SU-DHL-6 (cell line): ENCODE results near the gene MPI.

Experiments
- H2AFZ ChIP-seq: fragments of 200-600 bp; sonication (generic); 2 replicates; pipeline ENCODE4 v1.6.1; 2014; ENCODE audit warnings: low read depth, mild to moderate bottlenecking, moderate library complexity, mixed read lengths, antibody characterized with exemption, low read length; ENCODE audit not compliant: severe bottlenecking
- H3F3A ChIP-seq: fragments of 200-600 bp; shearing (Covaris generic); 2 replicates; pipeline ENCODE4 v1.6.0; 2016; ENCODE audit warnings: antibody characterized with exemption, mild to moderate bottlenecking; ENCODE audit not compliant: insufficient read depth
- H3K27ac ChIP-seq: fragments of 200-600 bp; sonication (generic); 2 replicates; pipeline ENCODE4 v1.5.1; 2016; ENCODE audit warnings: low read depth, mild to moderate bottlenecking, low read length, moderate library complexity, mixed read lengths
- H3K27me3 ChIP-seq: fragments of 200-600 bp; sonication (generic), shearing (Covaris generic); 2 replicates; pipeline ENCODE4 v1.6.0; 2014; ENCODE audit warnings: mild to moderate bottlenecking, low read length
- H3K36me3 ChIP-seq: fragments of 200-600 bp; sonication (generic); 2 replicates; pipeline ENCODE4 v1.6.1; 2014; ENCODE audit warnings: mild to moderate bottlenecking, low read length, mixed read lengths
- H3K4me2 ChIP-seq: fragments of 300-600, 200-600 bp; shearing (Covaris generic), sonication (generic); 2 replicates; pipeline ENCODE4 v1.6.0; 2014; ENCODE audit warnings: low read length, low read depth, mild to moderate bottlenecking; ENCODE audit not compliant: poor library complexity, severe bottlenecking
- H3K4me3 ChIP-seq: fragments of 200-600 bp; sonication (generic); 2 replicates; pipeline ENCODE4 v1.5.1; 2014; ENCODE audit warnings: antibody characterized with exemption, low read length, mild to moderate bottlenecking, mixed read lengths; ENCODE audit not compliant: insufficient read depth, poor library complexity, severe bottlenecking
- H3K79me2 ChIP-seq: fragments of 200-600 bp; sonication (generic); 2 replicates; pipeline ENCODE4 v1.6.1; 2014; ENCODE audit warnings: mild to moderate bottlenecking, low read length, moderate library complexity; ENCODE audit not compliant: insufficient read depth
- H3K9ac ChIP-seq: fragments of 200-600 bp; sonication (generic); 2 replicates; pipeline ENCODE4 v1.7.0; 2014; ENCODE audit warnings: mild to moderate bottlenecking, low read length
- H3K9me2 ChIP-seq: fragments of 200-600 bp; sonication (generic); replicated peaks from 2 replicates; pipeline ENCODE4 v1.6.1; 2014; ENCODE audit warnings: low read length; ENCODE audit not compliant: insufficient read depth
- H3K9me3 ChIP-seq: fragments of 200-600 bp; sonication (generic); 2 replicates; pipeline ENCODE4 v1.6.1; 2014; ENCODE audit warnings: low read length, mixed read lengths; ENCODE audit not compliant: insufficient read depth
- H4K20me1 ChIP-seq: fragments of 200-600 bp; sonication (generic); 2 replicates; pipeline ENCODE4 v1.6.1; 2014; ENCODE audit warnings: low read depth, mild to moderate bottlenecking, antibody characterized with exemption, low read length, moderate library complexity, mixed read lengths
- EZH2phosphoT487 ChIP-seq: fragments of 200-600 bp; sonication (generic), shearing (Covaris generic); conservative IDR thresholded peaks from 2 replicates; pipeline ENCODE4 v1.6.1; 2018; ENCODE audit warnings: mild to moderate bottlenecking, antibody characterized with exemption, low read length, moderate library complexity, mixed read lengths
- TF ChIP-seq, protein P1 (sequence below): fragments of 200-600 bp; sonication (generic); IDR thresholded peaks from one replicate; pipeline ENCODE4 v1.5.1; 2017; ENCODE audit warnings: antibody characterized with exemption, mild to moderate bottlenecking, low read length, moderate library complexity; ENCODE audit not compliant: insufficient read depth, poor library complexity, severe bottlenecking

Gene MPI

GRCh38 chr15:74844319-74845207 is 45.3 kb upstream of the MPI start:
- Histone ChIP-seq H2AFZ (no peak overlapping the region), H3K4me2 (no peak overlapping the region), H3K27me3 (no peaks in the 10 kb centered on the region), H3K27ac (peak overlapping the region; percentile 46), H3K9me2 (no peaks in the 10 kb centered on the region), H3K9me3 (no peaks in the 10 kb centered on the region), H3F3A (peaks cover 20% of the 10 kb centered on the region; the same call in 1 of the 2 replicates), H3K79me2 (no peaks in the 10 kb centered on the region), H3K36me3 (no peaks in the 10 kb centered on the region), H3K4me3 (no peak overlapping the region), H3K9ac (peak overlapping the region; percentile 88; the same call in 1 of the 2 replicates), H4K20me1 (no peaks in the 10 kb centered on the region)
- TF ChIP-seq, protein P1, sequence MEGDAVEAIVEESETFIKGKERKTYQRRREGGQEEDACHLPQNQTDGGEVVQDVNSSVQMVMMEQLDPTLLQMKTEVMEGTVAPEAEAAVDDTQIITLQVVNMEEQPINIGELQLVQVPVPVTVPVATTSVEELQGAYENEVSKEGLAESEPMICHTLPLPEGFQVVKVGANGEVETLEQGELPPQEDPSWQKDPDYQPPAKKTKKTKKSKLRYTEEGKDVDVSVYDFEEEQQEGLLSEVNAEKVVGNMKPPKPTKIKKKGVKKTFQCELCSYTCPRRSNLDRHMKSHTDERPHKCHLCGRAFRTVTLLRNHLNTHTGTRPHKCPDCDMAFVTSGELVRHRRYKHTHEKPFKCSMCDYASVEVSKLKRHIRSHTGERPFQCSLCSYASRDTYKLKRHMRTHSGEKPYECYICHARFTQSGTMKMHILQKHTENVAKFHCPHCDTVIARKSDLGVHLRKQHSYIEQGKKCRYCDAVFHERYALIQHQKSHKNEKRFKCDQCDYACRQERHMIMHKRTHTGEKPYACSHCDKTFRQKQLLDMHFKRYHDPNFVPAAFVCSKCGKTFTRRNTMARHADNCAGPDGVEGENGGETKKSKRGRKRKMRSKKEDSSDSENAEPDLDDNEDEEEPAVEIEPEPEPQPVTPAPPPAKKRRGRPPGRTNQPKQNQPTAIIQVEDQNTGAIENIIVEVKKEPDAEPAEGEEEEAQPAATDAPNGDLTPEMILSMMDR, result no peak
- TF ChIP-seq EZH2phosphoT487, result no peak

DNA sequence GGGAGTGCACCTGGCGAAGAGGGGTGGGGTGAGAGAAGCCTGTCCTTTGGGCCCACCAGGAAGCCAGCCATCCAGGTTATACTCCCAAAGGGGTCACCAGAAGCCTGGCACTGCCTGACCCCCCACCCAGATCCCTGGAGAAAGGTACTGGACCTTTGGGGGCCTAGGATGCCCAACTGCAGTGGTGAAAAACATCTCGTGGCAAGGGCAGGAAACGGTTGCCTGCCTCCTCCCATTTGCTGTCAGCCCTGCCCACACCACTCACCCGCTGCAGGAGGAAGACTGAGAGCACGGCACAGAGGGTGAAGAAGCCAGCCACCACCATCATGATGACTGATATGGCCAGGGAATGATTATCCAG is 44.7 kb upstream of the MPI start:
- Histone ChIP-seq H3K4me3 (no peak overlapping the region), H3K9ac (no peak overlapping the region)
- no peak for TF ChIP-seq EZH2phosphoT487

DNA sequence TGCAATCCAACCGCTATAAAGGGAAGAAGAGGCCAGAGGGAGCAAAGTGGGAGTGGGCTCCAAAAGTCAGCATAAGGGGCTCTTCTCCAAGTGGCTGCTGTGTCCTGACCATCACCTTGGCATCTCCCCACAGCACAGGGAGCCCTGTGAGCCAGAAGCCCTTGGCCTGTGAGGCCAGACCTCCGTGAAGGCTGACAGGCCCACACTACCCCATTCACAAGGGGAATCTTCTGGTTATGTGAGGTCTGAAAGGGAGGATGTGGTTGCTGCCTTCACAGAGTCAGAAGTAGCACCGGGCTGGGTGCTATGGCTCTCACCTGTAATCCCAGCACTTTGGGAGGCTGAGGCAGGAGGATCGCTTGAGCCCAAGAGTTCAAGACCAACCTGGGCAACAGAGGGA is 44.3 kb upstream of the MPI start:
- Histone ChIP-seq H3K27ac (peak overlapping the region; percentile 46; the same call in 1 of the 2 replicates), H3K27me3 (no peaks in the 10 kb centered on the region), H4K20me1 (no peaks in the 10 kb centered on the region), H3K9me3 (no peaks in the 10 kb centered on the region), H3K4me3 (no peak overlapping the region), H3F3A (peaks cover 20% of the 10 kb centered on the region; the same call in 1 of the 2 replicates), H3K9ac (no peak overlapping the region), H2AFZ (no peak overlapping the region), H3K36me3 (no peaks in the 10 kb centered on the region), H3K4me2 (no peak overlapping the region), H3K79me2 (no peaks in the 10 kb centered on the region), H3K9me2 (no peaks in the 10 kb centered on the region)
- TF ChIP-seq EZH2phosphoT487, result no peak
- TF ChIP-seq, protein P1, result no peak

More for the DNA sequence above, 44.7 kb upstream of the MPI start:
- H3K4me2 ChIP-seq, result no peak overlapping the region
- H3F3A ChIP-seq, result peaks cover 20% of the 10 kb centered on the region; the same call in 1 of the 2 replicates
- H3K79me2 ChIP-seq, result no peaks in the 10 kb centered on the region
- H2AFZ ChIP-seq, result no peak overlapping the region
- no peaks in the 10 kb centered on the region for H3K36me3 ChIP-seq
- no peaks in the 10 kb centered on the region for H3K9me2 ChIP-seq
- no peaks in the 10 kb centered on the region for H4K20me1 ChIP-seq
- no peaks in the 10 kb centered on the region for H3K9me3 ChIP-seq
- H3K27me3 ChIP-seq, result no peaks in the 10 kb centered on the region
- H3K27ac ChIP-seq, result peak overlapping the region; percentile 46

DNA sequence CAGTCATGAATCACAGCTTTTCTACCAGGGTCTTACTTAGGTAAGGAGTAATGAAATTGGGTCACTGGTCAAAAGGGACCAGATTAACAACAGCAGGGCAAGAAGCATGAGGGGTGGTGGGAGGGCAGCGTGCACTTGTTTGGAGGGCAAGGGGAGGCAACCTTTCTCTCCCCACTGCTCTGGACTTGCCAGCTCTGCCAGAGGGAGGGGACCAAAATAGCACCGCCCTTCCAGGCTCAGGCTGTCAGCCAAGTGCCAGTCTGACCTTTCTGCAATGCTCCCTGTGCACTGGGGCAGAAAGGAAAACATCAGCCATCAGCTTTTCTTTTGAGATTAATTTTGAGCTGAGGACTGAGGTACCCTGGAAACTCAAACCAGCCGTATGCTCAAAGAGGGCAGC is 42.4 kb upstream of the MPI start:
- TF ChIP-seq EZH2phosphoT487, result no peak
- TF ChIP-seq, protein P1, result no peak
- H3K9me3 ChIP-seq, result no peaks in the 10 kb centered on the region
- H3K79me2 ChIP-seq, result no peaks in the 10 kb centered on the region
- no peaks in the 10 kb centered on the region for H3K27me3 ChIP-seq
- H3K36me3 ChIP-seq, result no peaks in the 10 kb centered on the region
- H4K20me1 ChIP-seq, result no peaks in the 10 kb centered on the region
- no peaks in the 10 kb centered on the region for H3K9me2 ChIP-seq
- H3K9ac ChIP-seq, result no peak overlapping the region
- no peak overlapping the region for H3K27ac ChIP-seq
- no peak overlapping the region for H2AFZ ChIP-seq
- H3F3A ChIP-seq, result peaks cover 20% of the 10 kb centered on the region; the same call in 1 of the 2 replicates
- no peak overlapping the region for H3K4me2 ChIP-seq
- H3K4me3 ChIP-seq, result no peak overlapping the region
